OCI-LY1 (cell line): ENCODE data around the gene MILR1.

Experiments used
- CTCF ChIP-seq: fragments of 200-600 bp; sonication (generic), shearing (Covaris generic); IDR thresholded peaks from 2 replicates; pipeline ENCODE4 v1.5.1; 2017; ENCODE audit warnings: mild to moderate bottlenecking, antibody characterized with exemption, low read length, moderate library complexity, mixed read lengths
- EZH2 ChIP-seq: fragments of 200-600 bp; sonication (generic), shearing (Covaris generic); IDR thresholded peaks from 2 replicates; pipeline ENCODE4 v1.8.0; 2017; ENCODE audit warnings: borderline replicate concordance, mixed run types, mild to moderate bottlenecking, antibody characterized with exemption, low read length, moderate library complexity, mixed read lengths

GRCh38 chr17:64505340-64506200 lies 56.7 kb downstream of the MILR1 start:
- TF ChIP-seq EZH2 (no peak), CTCF (no peak)
